GM19043 (cell line): Measurements from ENCODE around the gene PPM1H.
A peak's percentile ranks its signal among the peaks of the same experiment; 100 is the strongest.
"Not testable (repeated sequence)": the region's sequence is repeated elsewhere in the genome, so short reads cannot be mapped to it uniquely, and the experiment has no call there.

Experiments used
- ATAC-seq: cut with Tn5 transposase; IDR thresholded peaks from one replicate; pipeline ENCODE4 v1.9.1; 2021; ENCODE audit warnings: low read depth; ENCODE audit not compliant: unreplicated experiment

Gene PPM1H

GRCh38 chr12:62934799-62935674 lies at the start of gene PPM1H:
PPM1H (minus strand) TSS chr12:62935150; CDS start chr12:62934736, 414 bp downstream.
- peak; percentile 72 for ATAC-seq

GRCh38 chr12:62983594-62983993 lies 48.6 kb upstream of the PPM1H start:
- no peak for ATAC-seq

- ATAC-seq: no peak
Measured at GRCh38 chr12:62978768-62979167, 43.8 kb upstream of the PPM1H start.

- ATAC-seq: no peak
Measured at GRCh38 chr12:62977883-62978282, 42.9 kb upstream of the PPM1H start.

- no peak for ATAC-seq
Measured at GRCh38 chr12:62977418-62977817, 42.5 kb upstream of the PPM1H start.

- ATAC-seq: no peak
Measured at GRCh38 chr12:62976110-62976662, 41.2 kb upstream of the PPM1H start.

- ATAC-seq: no peak
Measured at GRCh38 chr12:62971769-62972525, 37.0 kb upstream of the PPM1H start.

GRCh38 chr12:62969695-62970094 lies 34.7 kb upstream of the PPM1H start:
- ATAC-seq: no peak

GRCh38 chr12:62967701-62968100 lies 32.8 kb upstream of the PPM1H start:
- ATAC-seq: no peak

GRCh38 chr12:62966990-62967506 lies 32.1 kb upstream of the PPM1H start:
- ATAC-seq: no peak

- ATAC-seq: not testable (repeated sequence)
Measured at GRCh38 chr12:62966446-62966989, 31.6 kb upstream of the PPM1H start.

- not testable (repeated sequence) for ATAC-seq
Measured at GRCh38 chr12:62965700-62966099, 30.8 kb upstream of the PPM1H start.

- ATAC-seq: not testable (repeated sequence)
Measured at GRCh38 chr12:62965242-62965641, 30.3 kb upstream of the PPM1H start.

- no peak for ATAC-seq
Measured at GRCh38 chr12:62963486-62964041, 28.6 kb upstream of the PPM1H start.

GRCh38 chr12:62960324-62960723 lies 25.4 kb upstream of the PPM1H start:
- no peak for ATAC-seq

- no peak for ATAC-seq
Measured at GRCh38 chr12:62959745-62960144, 24.8 kb upstream of the PPM1H start.

- no peak for ATAC-seq
Measured at GRCh38 chr12:62957233-62957953, 22.4 kb upstream of the PPM1H start.

- ATAC-seq: no peak
Measured at GRCh38 chr12:62955678-62956077, 20.7 kb upstream of the PPM1H start.

GRCh38 chr12:62950317-62950716 lies 15.4 kb upstream of the PPM1H start:
- ATAC-seq: no peak

GRCh38 chr12:62948123-62948522 lies 13.2 kb upstream of the PPM1H start:
- ATAC-seq: no peak
